A549 (cell line): ENCODE measurements around the gene PTH2. TPM values are rescaled to one million over a fixed set of nuclear protein-coding genes. Genes with fewer than 3 reads are reported as not detected.

Experiments
- ATAC-seq, 2 experiments: fragments of 200-7000 bp in 1 of 2; fragments of >200 bp in 1 of 2; cut with Nextera tagmentation in 1 of 2; cut with Tn5 transposase in 1 of 2; 3 replicates each; pipeline versions ENCODE4 v1.8.0 to v1.9.1; 2018 to 2020; ENCODE audit warnings: mild to moderate bottlenecking in 1 of 2, moderate library complexity in 1 of 2
- CTCF ChIA-PET: fragments of 300-600 bp; sonication (Branson Sonifier 250); formaldehyde crosslinking; extraction: SDS; loops from one replicate; lab custom pipeline; 2021; ENCODE audit warnings: antibody characterized with exemption, inconsistent platforms; lab: Yijun Ruan, JAX
- POLR2A ChIA-PET: fragments of 350-600 bp; formaldehyde crosslinking; extraction: SDS; loops from one replicate; lab custom pipeline; 2021; ENCODE audit warnings: antibody characterized with exemption, inconsistent platforms; lab: Yijun Ruan, JAX
- DNase-seq, 2 experiments: peaks; one replicate each; pipeline versions ENCODE4 v3.0.0 to v3.0.0-alpha.2; 2011 to 2016; ENCODE audit warnings: low read depth in 1 of 2, low spot score in 1 of 2
- FAIRE-seq: peaks from 2 replicates; lab custom pipeline; 2011; peaks lifted over from hg19 to GRCh38; lab: Jason Lieb, UNC
- H3K27ac ChIP-seq, 2 experiments: fragments of >200 bp; sonication (Bioruptor Twin); formaldehyde crosslinking; 3 replicates each; pipeline ENCODE4 v1.5.1; 2016 to 2017
- H3K4me1 ChIP-seq: fragments of >200 bp; sonication (Bioruptor Twin); formaldehyde crosslinking; 3 replicates; pipeline ENCODE4 v1.6.1; 2016
- H3K4me2 ChIP-seq: fragments of >200 bp; sonication (Bioruptor Twin); formaldehyde crosslinking; 3 replicates; pipeline ENCODE4 v1.6.1; 2016
- H3K4me3 ChIP-seq: fragments of >200 bp; sonication (Bioruptor Twin); formaldehyde crosslinking; 3 replicates; pipeline ENCODE4 v1.5.1; 2016
- H3K9me3 ChIP-seq: fragments of >200 bp; sonication (Bioruptor Twin); formaldehyde crosslinking; 3 replicates; pipeline ENCODE4 v1.6.1; 2016
- CBX2 ChIP-seq: fragments of 200-600 bp; sonication (generic); IDR thresholded peaks from 2 replicates; pipeline ENCODE4 v1.6.1; 2016; ENCODE audit warnings: low read depth, mild to moderate bottlenecking, borderline replicate concordance
- CHD2 ChIP-seq: fragments of 150-350 bp; IDR thresholded peaks from 2 replicates; pipeline ENCODE4 v1.6.1; 2014; ENCODE audit warnings: low read length; ENCODE audit not compliant: partially characterized antibody
- EHF ChIP-seq: fragments of 250-450 bp; sonication (Bioruptor Pico); IDR thresholded peaks from 2 replicates; pipeline ENCODE4 v1.5.0; 2020; ENCODE audit warnings: mild to moderate bottlenecking
- HDAC2 ChIP-seq: fragments of 200-600 bp; sonication (generic); IDR thresholded peaks from 2 replicates; pipeline ENCODE4 v1.6.1; 2016
- HEYL ChIP-seq: fragments of 250-450 bp; sonication (Bioruptor Pico); IDR thresholded peaks from 2 replicates; pipeline ENCODE4 v1.8.0; 2021; ENCODE audit warnings: mild to moderate bottlenecking, moderate library complexity
- HOXB5 ChIP-seq: fragments of 250-450 bp; sonication (Bioruptor Pico); IDR thresholded peaks from 2 replicates; pipeline ENCODE4 v1.5.0; 2020; ENCODE audit warnings: mild to moderate bottlenecking, moderate library complexity
- MAZ ChIP-seq: fragments of 150-350 bp; IDR thresholded peaks from 2 replicates; pipeline ENCODE4 v1.6.1; 2014; ENCODE audit warnings: antibody characterized with exemption, low read depth, low read length, borderline replicate concordance
- NFE2L2 ChIP-seq: fragments of 150-350 bp; conservative IDR thresholded peaks from 2 replicates; pipeline ENCODE4 v1.6.1; 2014; ENCODE audit warnings: low read length
- NPAS2 ChIP-seq: fragments of 250-450 bp; sonication (Bioruptor Pico); IDR thresholded peaks from 2 replicates; pipeline ENCODE4 v1.8.0; 2022; ENCODE audit warnings: mild to moderate bottlenecking, moderate library complexity, borderline replicate concordance
- RAD21 ChIP-seq, 2 experiments: fragments of >200 bp in 1 of 2; sonication (Bioruptor Twin) in 1 of 2; formaldehyde crosslinking in 1 of 2; IDR thresholded peaks in 1 of 2; conservative IDR thresholded peaks in 1 of 2; 2 replicates in 1 of 2; 3 replicates in 1 of 2; pipeline ENCODE4 v1.6.1; 2012 to 2018; ENCODE audit warnings: inconsistent platforms in 1 of 2
- SMC3 ChIP-seq: fragments of >200 bp; sonication (Bioruptor Twin); formaldehyde crosslinking; IDR thresholded peaks from 3 replicates; pipeline ENCODE4 v1.6.1; 2018; ENCODE audit warnings: inconsistent platforms
- SREBF2 ChIP-seq: fragments of 450-650 bp; IDR thresholded peaks from 2 replicates; pipeline ENCODE4 v1.6.1; 2014; ENCODE audit warnings: mild to moderate bottlenecking, moderate library complexity
- ZFP36 ChIP-seq: fragments of 450-650 bp; IDR thresholded peaks from 2 replicates; pipeline ENCODE4 v1.6.1; 2014; ENCODE audit warnings: borderline replicate concordance; ENCODE audit not compliant: partially characterized antibody
- WGBS: methylation state at CpG from one replicate; pipeline ENCODE4 v1.1.6; 2017; ENCODE audit errors: missing lambda C conversion rate; 5-methylcytosine and 5-hydroxymethylcytosine counted together
- polyA plus RNA-seq, 4 experiments: library from polyadenylated mRNA; depleted of rRNA in 3 of 4; stranded (reverse); fragments of >200 nt; fragmentation: RNase III in 1 of 4; extraction: RNeasy Plus Mini Kit Qiagen cat#74134 plus additional on column Dnase treatment in 1 of 4; gene quantifications; 2 replicates in 3 of 4; 3 replicates in 1 of 4; pipeline ENCODE4 v1.2.3, GENCODE V29; 2011 to 2017
- TF ChIP-seq, protein P1 (sequence below): IDR thresholded peaks from 2 replicates; pipeline ENCODE4 v1.6.1; 2012
- TF ChIP-seq, protein P2 (sequence below): fragments of 450-650 bp; IDR thresholded peaks from 2 replicates; pipeline ENCODE4 v1.6.1; 2014; ENCODE audit warnings: antibody characterized with exemption
- TF ChIP-seq, protein P3 (sequence below): fragments of 200-600 bp; sonication (generic); IDR thresholded peaks from 2 replicates; pipeline ENCODE4 v1.6.1; 2016; ENCODE audit warnings: antibody characterized with exemption, mild to moderate bottlenecking, moderate library complexity
- TF ChIP-seq, protein P4 (sequence below): IDR thresholded peaks from 2 replicates; pipeline ENCODE4 v1.6.1; 2012; ENCODE audit warnings: low read depth, borderline replicate concordance
- TF ChIP-seq, protein P5 (sequence below): fragments of >200 bp; sonication (Bioruptor Twin); formaldehyde crosslinking; IDR thresholded peaks from 3 replicates; pipeline ENCODE4 v1.5.1; 2016

PTH2 gene
- polyA plus RNA-seq, 2 of the 4 experiments (the other 2 are of a cell fraction), result not detected

DNA sequence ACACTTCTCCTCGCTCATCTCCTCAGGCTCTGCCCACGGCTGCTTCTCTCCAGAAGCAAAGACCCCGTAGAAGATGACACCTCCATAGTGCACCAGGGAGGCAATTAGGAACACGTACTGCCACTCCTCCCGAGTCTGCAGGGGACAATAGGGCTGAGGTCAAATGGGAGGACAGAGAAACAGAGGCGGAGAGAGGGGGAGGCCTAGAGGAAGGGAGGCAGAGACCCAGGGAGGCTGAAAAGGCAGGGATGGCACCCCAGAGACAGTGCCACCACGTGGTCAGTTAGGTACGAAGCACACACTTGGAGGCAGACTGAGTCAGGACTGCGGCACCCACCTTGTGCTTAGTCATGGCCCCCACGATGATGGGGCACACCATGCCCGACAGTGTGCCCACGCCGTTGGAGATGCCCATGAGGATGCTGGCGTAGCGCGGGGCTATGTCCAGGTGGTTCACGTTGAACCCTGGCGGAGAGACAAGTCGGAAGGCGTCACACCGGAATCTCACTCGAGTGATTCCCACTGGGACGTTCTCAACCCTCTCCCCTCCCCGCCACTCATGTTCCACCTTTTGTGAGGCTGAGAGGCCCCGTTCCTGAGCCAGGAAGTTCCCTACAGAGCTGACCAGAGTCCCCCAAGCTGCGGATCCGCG lies 7.6 kb upstream of the PTH2 start:
- no peak overlapping the region for H3K27ac ChIP-seq
- peak in 1 of 2 experiments; percentile 68 for DNase-seq
- TF ChIP-seq HDAC2, result no peak
- peak; percentile 32; the same call in 1 of the 2 replicates for TF ChIP-seq NFE2L2
- TF ChIP-seq, protein P1, sequence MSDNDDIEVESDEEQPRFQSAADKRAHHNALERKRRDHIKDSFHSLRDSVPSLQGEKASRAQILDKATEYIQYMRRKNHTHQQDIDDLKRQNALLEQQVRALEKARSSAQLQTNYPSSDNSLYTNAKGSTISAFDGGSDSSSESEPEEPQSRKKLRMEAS, result peak; percentile 64
- TF ChIP-seq, protein P2, sequence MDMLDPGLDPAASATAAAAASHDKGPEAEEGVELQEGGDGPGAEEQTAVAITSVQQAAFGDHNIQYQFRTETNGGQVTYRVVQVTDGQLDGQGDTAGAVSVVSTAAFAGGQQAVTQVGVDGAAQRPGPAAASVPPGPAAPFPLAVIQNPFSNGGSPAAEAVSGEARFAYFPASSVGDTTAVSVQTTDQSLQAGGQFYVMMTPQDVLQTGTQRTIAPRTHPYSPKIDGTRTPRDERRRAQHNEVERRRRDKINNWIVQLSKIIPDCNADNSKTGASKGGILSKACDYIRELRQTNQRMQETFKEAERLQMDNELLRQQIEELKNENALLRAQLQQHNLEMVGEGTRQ, result 0 out of 2 replicates have a peak, but pooled peaks have one; percentile 17
- TF ChIP-seq HOXB5, result no peak
- TF ChIP-seq, protein P3, sequence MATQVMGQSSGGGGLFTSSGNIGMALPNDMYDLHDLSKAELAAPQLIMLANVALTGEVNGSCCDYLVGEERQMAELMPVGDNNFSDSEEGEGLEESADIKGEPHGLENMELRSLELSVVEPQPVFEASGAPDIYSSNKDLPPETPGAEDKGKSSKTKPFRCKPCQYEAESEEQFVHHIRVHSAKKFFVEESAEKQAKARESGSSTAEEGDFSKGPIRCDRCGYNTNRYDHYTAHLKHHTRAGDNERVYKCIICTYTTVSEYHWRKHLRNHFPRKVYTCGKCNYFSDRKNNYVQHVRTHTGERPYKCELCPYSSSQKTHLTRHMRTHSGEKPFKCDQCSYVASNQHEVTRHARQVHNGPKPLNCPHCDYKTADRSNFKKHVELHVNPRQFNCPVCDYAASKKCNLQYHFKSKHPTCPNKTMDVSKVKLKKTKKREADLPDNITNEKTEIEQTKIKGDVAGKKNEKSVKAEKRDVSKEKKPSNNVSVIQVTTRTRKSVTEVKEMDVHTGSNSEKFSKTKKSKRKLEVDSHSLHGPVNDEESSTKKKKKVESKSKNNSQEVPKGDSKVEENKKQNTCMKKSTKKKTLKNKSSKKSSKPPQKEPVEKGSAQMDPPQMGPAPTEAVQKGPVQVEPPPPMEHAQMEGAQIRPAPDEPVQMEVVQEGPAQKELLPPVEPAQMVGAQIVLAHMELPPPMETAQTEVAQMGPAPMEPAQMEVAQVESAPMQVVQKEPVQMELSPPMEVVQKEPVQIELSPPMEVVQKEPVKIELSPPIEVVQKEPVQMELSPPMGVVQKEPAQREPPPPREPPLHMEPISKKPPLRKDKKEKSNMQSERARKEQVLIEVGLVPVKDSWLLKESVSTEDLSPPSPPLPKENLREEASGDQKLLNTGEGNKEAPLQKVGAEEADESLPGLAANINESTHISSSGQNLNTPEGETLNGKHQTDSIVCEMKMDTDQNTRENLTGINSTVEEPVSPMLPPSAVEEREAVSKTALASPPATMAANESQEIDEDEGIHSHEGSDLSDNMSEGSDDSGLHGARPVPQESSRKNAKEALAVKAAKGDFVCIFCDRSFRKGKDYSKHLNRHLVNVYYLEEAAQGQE, result no peak
- TF ChIP-seq, protein P4, sequence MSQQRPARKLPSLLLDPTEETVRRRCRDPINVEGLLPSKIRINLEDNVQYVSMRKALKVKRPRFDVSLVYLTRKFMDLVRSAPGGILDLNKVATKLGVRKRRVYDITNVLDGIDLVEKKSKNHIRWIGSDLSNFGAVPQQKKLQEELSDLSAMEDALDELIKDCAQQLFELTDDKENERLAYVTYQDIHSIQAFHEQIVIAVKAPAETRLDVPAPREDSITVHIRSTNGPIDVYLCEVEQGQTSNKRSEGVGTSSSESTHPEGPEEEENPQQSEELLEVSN, result peak; percentile 49; the same call in 1 of the 2 replicates
- TF ChIP-seq MAZ, result no peak
- TF ChIP-seq, protein P5, sequence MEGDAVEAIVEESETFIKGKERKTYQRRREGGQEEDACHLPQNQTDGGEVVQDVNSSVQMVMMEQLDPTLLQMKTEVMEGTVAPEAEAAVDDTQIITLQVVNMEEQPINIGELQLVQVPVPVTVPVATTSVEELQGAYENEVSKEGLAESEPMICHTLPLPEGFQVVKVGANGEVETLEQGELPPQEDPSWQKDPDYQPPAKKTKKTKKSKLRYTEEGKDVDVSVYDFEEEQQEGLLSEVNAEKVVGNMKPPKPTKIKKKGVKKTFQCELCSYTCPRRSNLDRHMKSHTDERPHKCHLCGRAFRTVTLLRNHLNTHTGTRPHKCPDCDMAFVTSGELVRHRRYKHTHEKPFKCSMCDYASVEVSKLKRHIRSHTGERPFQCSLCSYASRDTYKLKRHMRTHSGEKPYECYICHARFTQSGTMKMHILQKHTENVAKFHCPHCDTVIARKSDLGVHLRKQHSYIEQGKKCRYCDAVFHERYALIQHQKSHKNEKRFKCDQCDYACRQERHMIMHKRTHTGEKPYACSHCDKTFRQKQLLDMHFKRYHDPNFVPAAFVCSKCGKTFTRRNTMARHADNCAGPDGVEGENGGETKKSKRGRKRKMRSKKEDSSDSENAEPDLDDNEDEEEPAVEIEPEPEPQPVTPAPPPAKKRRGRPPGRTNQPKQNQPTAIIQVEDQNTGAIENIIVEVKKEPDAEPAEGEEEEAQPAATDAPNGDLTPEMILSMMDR, result peak; percentile 46
- peak; percentile 21; the same call in 1 of the 3 replicates for TF ChIP-seq SMC3
- no peak for TF ChIP-seq NPAS2
- no peak for TF ChIP-seq SREBF2
- TF ChIP-seq HEYL (CRISPR knock-in tag), result no peak
- no peak for TF ChIP-seq CHD2
- no peak for TF ChIP-seq CBX2
- TF ChIP-seq ZFP36, result no peak
- no peak for TF ChIP-seq EHF (CRISPR knock-in tag)
- TF ChIP-seq RAD21 (conservative IDR thresholded peaks at IDR 0.05 in 1 of 2, IDR thresholded peaks at IDR 0.05 in 1 of 2), result peak; percentile 12 to 27; a peak in 2 of 5 replicates
- CTCF ChIA-PET, result interaction anchor here (0.7 to 13.8 kb wide), 12 partner anchors 9 to 333 kb away, joined by 3 to 141 read pairs (median 4); partner anchors contain the start of gene FLT3LG
- H3K4me3 ChIP-seq, result no peak overlapping the region
- WGBS, result 71% methylated on average over 28 of the region's 28 CpGs
- peaks cover 20% of the 10 kb centered on the region for H3K4me1 ChIP-seq
- no peaks in the 10 kb centered on the region; the same call in 2 of the 3 replicates for H3K9me3 ChIP-seq
- H3K4me2 ChIP-seq, result no peak overlapping the region
- FAIRE-seq, result no peak
- POLR2A ChIA-PET, result no interaction called here
- ATAC-seq, result peak in 1 of 2 experiments; percentile 43; a peak in 3 of 6 replicates
